Lower leg skin (tissue), 4 donors: ENCODE data around the gene HSPA4. TPM values are rescaled to one million over a fixed set of nuclear protein-coding genes. Genes with fewer than 3 reads are reported as not detected.
A peak's percentile ranks its signal among the peaks of the same experiment; 100 is the strongest.

Experiments used
- DNase-seq, 2 donors: peaks; one replicate each; pipeline ENCODE4 v3.0.0-alpha.2; 2019; ENCODE audit warnings: low spot score in 2 of 2
- H3K4me3 ChIP-seq: fragments of 200-600 bp; sonication (generic); 2 replicates; pipeline ENCODE4 v1.5.1; 2017; ENCODE audit warnings: mild to moderate bottlenecking, low read depth; ENCODE audit not compliant: poor library complexity, severe bottlenecking
- POLR2A ChIP-seq, 2 donors: fragments of 450-650 bp; IDR thresholded peaks; one replicate each; pipeline ENCODE4 v1.6.1; 2016 to 2017; ENCODE audit warnings: antibody characterized with exemption in 2 of 2, mild to moderate bottlenecking in 1 of 2, moderate library complexity in 1 of 2
- WGBS, 2 donors: methylation state at CpG; one replicate each; pipeline ENCODE4 v1.1.5; 2018; 5-methylcytosine and 5-hydroxymethylcytosine counted together
- intact Hi-C: fragments of 100-400 bp; cut with DNase I; formaldehyde crosslinking; loops from one replicate; pipeline ENCODE4 v1.15.0; 2023; ENCODE audit warnings: low total_unique reads
- total RNA-seq, 4 donors: library from RNA; depleted of rRNA; stranded (reverse); fragments of >200 nt; gene quantifications; one replicate each; pipeline ENCODE4 v1.1.0, GENCODE V29; 2016
- TF ChIP-seq, protein P1 (sequence below), 3 donors: fragments of 450-650 bp; IDR thresholded peaks; one replicate each; pipeline ENCODE4 v1.5.1; 2016; ENCODE audit warnings: antibody characterized with exemption in 3 of 3, mild to moderate bottlenecking in 3 of 3, moderate library complexity in 2 of 3

The HSPA4 gene
- total RNA-seq, 4 donors from 2014 or later: 33.0 to 49.3 (median 42.2) TPM

DNA sequence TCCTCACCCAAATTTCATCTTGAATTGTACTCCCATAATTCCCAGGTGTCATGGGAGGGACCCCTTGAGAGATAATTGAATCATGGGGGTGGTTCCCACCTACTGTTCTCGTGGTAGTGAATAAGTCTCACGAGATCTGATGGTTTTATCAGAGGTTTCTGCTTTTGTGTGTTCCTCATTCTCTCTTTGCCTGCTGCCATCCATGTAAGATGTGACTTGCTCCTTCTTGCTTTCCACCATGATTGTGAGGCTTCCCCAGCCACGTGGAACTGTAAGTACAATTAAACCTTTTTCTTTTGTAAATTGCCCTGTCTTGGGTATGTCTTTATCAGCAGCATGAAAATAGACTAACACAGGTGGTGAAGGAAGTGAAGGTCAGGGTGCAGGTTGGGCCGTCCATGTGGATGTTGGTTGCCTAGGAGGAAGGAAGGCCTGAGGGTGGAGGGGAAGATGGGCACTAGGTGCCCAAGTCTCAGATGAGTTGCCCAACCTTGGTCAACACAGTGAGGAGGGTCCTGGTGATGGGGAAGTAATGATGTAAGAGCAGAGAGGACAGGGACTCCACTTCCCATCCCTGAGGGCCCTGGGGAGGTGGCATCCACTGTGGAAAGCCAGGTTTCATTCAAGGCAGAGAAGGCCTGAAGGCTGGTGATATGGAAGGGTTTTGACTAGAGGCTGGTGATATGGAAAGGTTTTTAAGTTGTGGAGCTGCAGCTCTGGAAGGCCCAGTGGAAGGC, 92.6 kb downstream of the HSPA4 start:
- no peak overlapping the region for H3K4me3 ChIP-seq
- TF ChIP-seq, protein P1, sequence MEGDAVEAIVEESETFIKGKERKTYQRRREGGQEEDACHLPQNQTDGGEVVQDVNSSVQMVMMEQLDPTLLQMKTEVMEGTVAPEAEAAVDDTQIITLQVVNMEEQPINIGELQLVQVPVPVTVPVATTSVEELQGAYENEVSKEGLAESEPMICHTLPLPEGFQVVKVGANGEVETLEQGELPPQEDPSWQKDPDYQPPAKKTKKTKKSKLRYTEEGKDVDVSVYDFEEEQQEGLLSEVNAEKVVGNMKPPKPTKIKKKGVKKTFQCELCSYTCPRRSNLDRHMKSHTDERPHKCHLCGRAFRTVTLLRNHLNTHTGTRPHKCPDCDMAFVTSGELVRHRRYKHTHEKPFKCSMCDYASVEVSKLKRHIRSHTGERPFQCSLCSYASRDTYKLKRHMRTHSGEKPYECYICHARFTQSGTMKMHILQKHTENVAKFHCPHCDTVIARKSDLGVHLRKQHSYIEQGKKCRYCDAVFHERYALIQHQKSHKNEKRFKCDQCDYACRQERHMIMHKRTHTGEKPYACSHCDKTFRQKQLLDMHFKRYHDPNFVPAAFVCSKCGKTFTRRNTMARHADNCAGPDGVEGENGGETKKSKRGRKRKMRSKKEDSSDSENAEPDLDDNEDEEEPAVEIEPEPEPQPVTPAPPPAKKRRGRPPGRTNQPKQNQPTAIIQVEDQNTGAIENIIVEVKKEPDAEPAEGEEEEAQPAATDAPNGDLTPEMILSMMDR (IDR thresholded peaks at IDR 0.05): no peak
- TF ChIP-seq POLR2A (IDR thresholded peaks at IDR 0.05): no peak
- peak in 1 of 2 donors; percentile 52 for DNase-seq
- WGBS, 2 donors: 82 to 89% methylated on average over 4 of the region's 4 CpGs
- intact Hi-C loops: no loop called here

DNA sequence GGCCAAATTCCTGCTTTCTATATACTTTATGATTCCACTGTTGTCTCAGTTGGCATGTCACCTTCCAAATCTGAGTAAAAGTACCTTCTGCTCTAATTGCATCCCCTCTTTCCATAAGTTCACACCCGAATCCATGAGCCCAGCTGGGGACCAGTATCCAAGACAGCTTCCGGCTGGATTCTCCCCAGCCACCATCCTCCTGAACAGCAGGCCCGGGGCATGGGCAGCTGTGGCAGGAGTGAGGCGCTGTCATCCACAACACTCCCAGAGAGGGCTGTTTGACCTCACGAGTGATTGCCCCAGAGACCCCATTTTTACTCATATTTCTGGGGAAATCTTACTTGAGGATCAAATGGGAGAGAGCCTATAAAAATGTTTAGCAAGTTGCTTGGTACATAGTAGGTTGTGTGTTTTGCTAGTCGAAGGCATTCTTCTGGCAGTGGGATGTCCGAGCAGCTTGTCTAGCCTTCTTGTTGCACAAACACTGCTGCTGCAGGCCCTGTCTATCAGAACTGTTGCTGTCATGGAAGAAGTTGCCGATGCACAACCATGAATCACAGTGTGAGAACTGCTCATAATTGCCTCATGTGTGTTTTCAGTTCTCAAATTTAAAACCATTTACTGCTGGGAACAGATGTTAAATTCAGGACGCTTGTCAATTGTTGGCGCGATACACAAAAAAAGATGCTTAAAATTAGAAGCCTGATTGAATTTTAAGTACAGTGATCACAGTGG, 93.8 kb downstream of the HSPA4 start:
- TF ChIP-seq, protein P1 (IDR thresholded peaks at IDR 0.05): no peak
- WGBS, 2 donors: 75 to 84% methylated on average over 11 of the region's 11 CpGs
- intact Hi-C loops: no loop called here
- H3K4me3 ChIP-seq: no peak overlapping the region
- DNase-seq: peak in 1 of 2 donors; percentile 56

DNA sequence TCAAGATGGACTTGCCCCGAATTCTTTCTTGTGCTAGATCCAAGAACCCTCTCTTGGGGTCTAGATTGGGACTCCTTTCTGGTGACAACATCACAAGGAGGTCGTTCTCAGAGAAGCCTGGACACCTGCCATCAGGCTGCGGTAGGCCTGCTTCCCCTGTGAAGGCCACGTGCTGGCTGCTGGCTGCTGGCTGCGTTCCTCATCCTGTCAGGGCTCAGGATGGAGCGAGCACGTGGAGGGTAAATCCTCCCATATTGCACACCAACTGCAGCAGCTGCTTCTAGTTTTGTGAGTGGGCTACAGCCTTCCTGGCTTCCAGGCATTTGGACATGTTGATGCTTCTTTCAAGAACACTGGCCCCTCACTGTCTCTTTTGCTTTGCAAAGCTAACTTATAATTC, 95.6 kb downstream of the HSPA4 start:
- TF ChIP-seq POLR2A (IDR thresholded peaks at IDR 0.05): no peak
- TF ChIP-seq, protein P1 (IDR thresholded peaks at IDR 0.05): no peak
- intact Hi-C loops: no loop called here
- WGBS, 2 donors: 43 to 50% methylated on average over 6 to 7 of the region's 7 CpGs
- H3K4me3 ChIP-seq: no peak overlapping the region
- DNase-seq: peak in 1 of 2 donors; percentile 74

DNA sequence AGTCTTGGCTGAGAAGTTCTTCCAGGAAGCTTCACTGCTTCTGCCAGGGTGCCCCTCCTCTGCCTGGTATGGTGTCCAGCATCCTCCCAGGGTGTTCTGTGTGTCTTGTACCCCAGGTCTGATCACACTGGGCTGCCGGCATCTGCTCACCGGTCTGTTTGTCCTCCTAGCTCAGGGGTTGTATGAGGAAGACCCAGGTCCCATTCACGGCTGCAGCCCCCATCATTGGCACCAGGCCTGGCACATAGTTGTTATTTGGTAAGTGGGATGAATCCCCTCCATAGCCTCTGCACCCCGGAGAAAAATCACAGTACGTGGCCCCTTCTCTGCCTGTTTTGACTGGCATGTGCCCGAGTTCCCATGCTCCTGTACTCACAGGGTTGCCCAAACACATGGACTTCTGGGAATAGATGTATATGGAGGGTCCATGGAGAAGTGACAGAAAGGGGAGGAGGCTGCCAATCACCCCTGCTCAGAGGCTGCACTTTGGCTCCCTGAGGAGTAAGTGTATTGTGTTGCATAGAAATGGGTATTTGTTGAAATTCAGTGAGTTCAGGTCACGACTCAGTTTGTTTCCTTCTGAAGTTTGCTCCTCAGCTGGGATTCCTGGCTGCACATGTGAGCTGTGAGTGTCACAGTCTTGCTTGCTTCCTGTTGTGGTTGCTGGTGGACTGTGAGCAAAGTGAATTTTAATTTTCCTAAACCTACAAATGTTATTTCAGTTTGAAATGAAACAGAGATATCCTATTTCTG, 96.2 kb downstream of the HSPA4 start:
- H3K4me3 ChIP-seq: no peak overlapping the region
- intact Hi-C loops: no loop called here
- WGBS, 2 donors: 82 to 92% methylated on average over 7 of the region's 7 CpGs
- no peak for TF ChIP-seq POLR2A (IDR thresholded peaks at IDR 0.05)
- TF ChIP-seq, protein P1 (IDR thresholded peaks at IDR 0.05): no peak
- DNase-seq: peak in 1 of 2 donors; percentile 71

DNA sequence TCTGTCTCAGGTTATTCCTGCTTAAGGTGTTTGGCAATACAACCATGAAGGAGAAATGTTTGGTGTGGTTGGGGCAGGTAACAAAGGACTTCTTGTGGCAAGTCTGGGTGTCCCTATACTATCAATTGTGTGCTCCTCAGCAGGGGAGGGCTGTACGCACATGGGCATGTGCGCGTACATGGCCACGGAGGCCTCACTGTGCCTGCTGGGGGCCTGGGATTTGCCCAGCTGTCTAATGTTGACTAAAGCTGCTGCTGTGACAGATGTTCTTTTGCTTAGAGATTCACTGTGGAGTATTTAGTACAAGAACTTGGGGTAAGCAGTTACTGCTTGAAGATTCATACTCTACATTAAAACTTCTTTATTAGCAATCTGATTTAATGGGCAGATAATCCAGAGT, 97.5 kb downstream of the HSPA4 start:
- no peak overlapping the region for H3K4me3 ChIP-seq
- DNase-seq: peak in 1 of 2 donors; percentile 50
- WGBS, 2 donors: 71 to 80% methylated on average over 4 of the region's 4 CpGs
- TF ChIP-seq POLR2A (IDR thresholded peaks at IDR 0.05): no peak
- TF ChIP-seq, protein P1 (IDR thresholded peaks at IDR 0.05): no peak
- intact Hi-C loops: no loop called here
